ENCODE data around the gene ZNF365. TPM values are rescaled to one million over a fixed set of nuclear protein-coding genes. Genes with fewer than 3 reads are reported as not detected.

ZNF365 gene
- total and polyA plus RNA-seq, 2 of the 8 experiments (the other 6 are each of a cell fraction or from before 2014, with no cell fraction given) = 0.41 to 0.43 TPM

DNA sequence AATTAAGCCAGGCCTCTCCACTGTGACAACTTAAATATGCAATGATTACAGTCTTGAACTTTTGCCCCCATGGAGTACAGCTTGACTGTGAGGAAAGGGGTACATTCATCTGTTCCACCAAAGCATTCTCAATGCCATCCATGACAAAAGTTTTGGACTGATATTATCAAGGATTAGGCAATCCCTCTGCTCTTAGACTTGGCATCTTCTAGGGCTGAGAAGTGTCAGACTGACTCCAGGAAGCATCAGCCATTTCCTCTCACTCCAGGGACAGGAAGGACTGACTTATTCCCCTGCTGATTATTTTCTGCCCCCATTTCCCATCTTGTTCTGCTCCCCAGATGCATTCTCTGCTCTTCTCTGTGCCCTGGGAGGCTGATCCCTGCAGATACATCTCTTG is 69.7 kb downstream of the ZNF365 start (continued):
- TF ChIP-seq, protein P1, sequence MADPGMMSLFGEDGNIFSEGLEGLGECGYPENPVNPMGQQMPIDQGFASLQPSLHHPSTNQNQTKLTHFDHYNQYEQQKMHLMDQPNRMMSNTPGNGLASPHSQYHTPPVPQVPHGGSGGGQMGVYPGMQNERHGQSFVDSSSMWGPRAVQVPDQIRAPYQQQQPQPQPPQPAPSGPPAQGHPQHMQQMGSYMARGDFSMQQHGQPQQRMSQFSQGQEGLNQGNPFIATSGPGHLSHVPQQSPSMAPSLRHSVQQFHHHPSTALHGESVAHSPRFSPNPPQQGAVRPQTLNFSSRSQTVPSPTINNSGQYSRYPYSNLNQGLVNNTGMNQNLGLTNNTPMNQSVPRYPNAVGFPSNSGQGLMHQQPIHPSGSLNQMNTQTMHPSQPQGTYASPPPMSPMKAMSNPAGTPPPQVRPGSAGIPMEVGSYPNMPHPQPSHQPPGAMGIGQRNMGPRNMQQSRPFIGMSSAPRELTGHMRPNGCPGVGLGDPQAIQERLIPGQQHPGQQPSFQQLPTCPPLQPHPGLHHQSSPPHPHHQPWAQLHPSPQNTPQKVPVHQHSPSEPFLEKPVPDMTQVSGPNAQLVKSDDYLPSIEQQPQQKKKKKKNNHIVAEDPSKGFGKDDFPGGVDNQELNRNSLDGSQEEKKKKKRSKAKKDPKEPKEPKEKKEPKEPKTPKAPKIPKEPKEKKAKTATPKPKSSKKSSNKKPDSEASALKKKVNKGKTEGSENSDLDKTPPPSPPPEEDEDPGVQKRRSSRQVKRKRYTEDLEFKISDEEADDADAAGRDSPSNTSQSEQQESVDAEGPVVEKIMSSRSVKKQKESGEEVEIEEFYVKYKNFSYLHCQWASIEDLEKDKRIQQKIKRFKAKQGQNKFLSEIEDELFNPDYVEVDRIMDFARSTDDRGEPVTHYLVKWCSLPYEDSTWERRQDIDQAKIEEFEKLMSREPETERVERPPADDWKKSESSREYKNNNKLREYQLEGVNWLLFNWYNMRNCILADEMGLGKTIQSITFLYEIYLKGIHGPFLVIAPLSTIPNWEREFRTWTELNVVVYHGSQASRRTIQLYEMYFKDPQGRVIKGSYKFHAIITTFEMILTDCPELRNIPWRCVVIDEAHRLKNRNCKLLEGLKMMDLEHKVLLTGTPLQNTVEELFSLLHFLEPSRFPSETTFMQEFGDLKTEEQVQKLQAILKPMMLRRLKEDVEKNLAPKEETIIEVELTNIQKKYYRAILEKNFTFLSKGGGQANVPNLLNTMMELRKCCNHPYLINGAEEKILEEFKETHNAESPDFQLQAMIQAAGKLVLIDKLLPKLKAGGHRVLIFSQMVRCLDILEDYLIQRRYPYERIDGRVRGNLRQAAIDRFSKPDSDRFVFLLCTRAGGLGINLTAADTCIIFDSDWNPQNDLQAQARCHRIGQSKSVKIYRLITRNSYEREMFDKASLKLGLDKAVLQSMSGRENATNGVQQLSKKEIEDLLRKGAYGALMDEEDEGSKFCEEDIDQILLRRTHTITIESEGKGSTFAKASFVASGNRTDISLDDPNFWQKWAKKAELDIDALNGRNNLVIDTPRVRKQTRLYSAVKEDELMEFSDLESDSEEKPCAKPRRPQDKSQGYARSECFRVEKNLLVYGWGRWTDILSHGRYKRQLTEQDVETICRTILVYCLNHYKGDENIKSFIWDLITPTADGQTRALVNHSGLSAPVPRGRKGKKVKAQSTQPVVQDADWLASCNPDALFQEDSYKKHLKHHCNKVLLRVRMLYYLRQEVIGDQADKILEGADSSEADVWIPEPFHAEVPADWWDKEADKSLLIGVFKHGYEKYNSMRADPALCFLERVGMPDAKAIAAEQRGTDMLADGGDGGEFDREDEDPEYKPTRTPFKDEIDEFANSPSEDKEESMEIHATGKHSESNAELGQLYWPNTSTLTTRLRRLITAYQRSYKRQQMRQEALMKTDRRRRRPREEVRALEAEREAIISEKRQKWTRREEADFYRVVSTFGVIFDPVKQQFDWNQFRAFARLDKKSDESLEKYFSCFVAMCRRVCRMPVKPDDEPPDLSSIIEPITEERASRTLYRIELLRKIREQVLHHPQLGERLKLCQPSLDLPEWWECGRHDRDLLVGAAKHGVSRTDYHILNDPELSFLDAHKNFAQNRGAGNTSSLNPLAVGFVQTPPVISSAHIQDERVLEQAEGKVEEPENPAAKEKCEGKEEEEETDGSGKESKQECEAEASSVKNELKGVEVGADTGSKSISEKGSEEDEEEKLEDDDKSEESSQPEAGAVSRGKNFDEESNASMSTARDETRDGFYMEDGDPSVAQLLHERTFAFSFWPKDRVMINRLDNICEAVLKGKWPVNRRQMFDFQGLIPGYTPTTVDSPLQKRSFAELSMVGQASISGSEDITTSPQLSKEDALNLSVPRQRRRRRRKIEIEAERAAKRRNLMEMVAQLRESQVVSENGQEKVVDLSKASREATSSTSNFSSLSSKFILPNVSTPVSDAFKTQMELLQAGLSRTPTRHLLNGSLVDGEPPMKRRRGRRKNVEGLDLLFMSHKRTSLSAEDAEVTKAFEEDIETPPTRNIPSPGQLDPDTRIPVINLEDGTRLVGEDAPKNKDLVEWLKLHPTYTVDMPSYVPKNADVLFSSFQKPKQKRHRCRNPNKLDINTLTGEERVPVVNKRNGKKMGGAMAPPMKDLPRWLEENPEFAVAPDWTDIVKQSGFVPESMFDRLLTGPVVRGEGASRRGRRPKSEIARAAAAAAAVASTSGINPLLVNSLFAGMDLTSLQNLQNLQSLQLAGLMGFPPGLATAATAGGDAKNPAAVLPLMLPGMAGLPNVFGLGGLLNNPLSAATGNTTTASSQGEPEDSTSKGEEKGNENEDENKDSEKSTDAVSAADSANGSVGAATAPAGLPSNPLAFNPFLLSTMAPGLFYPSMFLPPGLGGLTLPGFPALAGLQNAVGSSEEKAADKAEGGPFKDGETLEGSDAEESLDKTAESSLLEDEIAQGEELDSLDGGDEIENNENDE (IDR thresholded peaks at IDR 0.05; ENCODE audit: insufficient replicate concordance, low read length) = no peak
- no peak for TF ChIP-seq SP4 (IDR thresholded peaks at IDR 0.05; ENCODE audit: low read length)
- no peak for TF ChIP-seq MAFK (IDR thresholded peaks at IDR 0.05; ENCODE audit: low read depth, low read length)
- TF ChIP-seq CHD1 (IDR thresholded peaks at IDR 0.05; ENCODE audit: low read depth, low read length) = no peak
- TF ChIP-seq KDM5A (IDR thresholded peaks at IDR 0.05; ENCODE audit: low read length) = no peak
- TF ChIP-seq HDAC2 (IDR thresholded peaks at IDR 0.05; ENCODE audit: borderline replicate concordance in 1 of 2, low read depth in 2 of 2, low read length in 2 of 2) = no peak
- TF ChIP-seq TEAD4 (IDR thresholded peaks at IDR 0.05; ENCODE audit: low read depth, low read length) = no peak
- no peak for TF ChIP-seq RAD21 (IDR thresholded peaks at IDR 0.05 in 1 of 2, conservative IDR thresholded peaks at IDR 0.05 in 1 of 2; ENCODE audit: low read depth in 2 of 2, low read length in 2 of 2)
- TF ChIP-seq EGR1 (IDR thresholded peaks at IDR 0.05; ENCODE audit: borderline replicate concordance, low read depth, low read length) = no peak
- no peak for TF ChIP-seq SAP30 (IDR thresholded peaks at IDR 0.05; ENCODE audit: insufficient read depth, insufficient replicate concordance, low read length)
- no peak for TF ChIP-seq CREB1 (IDR thresholded peaks at IDR 0.05)
- no peak for TF ChIP-seq RFX5 (IDR thresholded peaks at IDR 0.05; ENCODE audit: borderline replicate concordance, low read depth, low read length)

Measured in H1 (cell line).